Measurements from ENCODE around the gene ZSCAN5C.
"Not testable (repeated sequence)": the region's sequence is repeated elsewhere in the genome, so short reads cannot be mapped to it uniquely, and the experiment has no call there.

DNA sequence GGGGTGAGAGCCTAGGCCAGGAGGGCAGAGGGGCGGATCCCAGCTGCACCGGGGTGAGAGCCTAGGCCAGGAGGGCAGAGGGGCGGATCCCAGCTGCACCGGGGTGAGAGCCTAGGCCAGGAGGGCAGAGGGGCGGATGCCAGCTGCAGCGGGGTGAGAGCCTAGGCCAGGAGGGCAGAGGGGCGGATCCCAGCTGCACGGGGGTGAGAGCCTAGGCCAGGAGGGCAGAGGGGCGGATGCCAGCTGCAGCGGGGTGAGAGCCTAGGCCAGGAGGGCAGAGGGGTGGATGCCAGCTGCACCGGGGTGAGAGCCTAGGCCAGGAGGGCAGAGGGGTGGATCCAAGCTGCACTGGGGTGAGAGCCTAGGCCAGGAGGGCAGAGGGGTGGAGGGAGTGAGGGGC lies 25.8 kb upstream of the ZSCAN5C start:
- TF ChIP-seq, protein P1, sequence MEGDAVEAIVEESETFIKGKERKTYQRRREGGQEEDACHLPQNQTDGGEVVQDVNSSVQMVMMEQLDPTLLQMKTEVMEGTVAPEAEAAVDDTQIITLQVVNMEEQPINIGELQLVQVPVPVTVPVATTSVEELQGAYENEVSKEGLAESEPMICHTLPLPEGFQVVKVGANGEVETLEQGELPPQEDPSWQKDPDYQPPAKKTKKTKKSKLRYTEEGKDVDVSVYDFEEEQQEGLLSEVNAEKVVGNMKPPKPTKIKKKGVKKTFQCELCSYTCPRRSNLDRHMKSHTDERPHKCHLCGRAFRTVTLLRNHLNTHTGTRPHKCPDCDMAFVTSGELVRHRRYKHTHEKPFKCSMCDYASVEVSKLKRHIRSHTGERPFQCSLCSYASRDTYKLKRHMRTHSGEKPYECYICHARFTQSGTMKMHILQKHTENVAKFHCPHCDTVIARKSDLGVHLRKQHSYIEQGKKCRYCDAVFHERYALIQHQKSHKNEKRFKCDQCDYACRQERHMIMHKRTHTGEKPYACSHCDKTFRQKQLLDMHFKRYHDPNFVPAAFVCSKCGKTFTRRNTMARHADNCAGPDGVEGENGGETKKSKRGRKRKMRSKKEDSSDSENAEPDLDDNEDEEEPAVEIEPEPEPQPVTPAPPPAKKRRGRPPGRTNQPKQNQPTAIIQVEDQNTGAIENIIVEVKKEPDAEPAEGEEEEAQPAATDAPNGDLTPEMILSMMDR (IDR thresholded peaks at IDR 0.05; ENCODE audit: low read length) = not testable (repeated sequence)
- not testable (repeated sequence) for TF ChIP-seq EZH2 (IDR thresholded peaks at IDR 0.05; ENCODE audit: borderline replicate concordance, low read length)
